Measurements from ENCODE around the gene NDRG4.

Gene NDRG4

DNA sequence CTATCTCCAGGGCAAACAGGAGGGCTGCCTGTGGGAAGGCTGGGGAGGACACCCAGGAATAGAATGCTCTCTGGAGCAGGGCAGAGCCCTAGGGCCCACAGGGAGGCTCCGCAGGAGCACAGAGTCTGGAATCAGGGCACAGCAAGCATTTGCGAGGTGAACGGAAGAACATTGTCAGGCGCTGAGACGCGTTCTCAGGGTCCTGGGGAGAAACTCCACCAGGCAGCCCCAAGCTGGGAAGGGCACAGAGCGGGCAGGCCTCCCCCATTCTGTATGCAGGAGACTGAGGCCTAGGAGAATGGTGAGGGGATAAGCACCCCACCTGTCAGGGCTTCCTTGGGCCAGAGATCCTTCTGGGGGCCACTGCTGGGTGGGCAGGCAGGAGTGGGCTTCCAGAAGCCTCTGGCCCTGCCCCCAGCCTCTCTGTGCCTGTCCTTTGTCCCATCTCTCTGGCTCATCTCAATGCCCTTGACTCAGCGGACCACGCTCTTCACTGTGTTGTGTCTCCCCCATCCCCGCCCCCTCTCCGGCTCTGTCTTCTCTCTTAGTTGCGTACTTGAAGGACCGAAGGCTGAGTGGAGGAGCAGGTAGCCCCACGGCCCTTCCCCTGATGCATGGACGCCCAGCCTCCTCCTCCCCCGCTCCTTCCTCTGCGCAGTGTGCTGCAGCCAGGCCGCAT is 10.3 kb downstream of the NDRG4 start:
- DNase-seq (ENCODE audit: low spot score), result no peak

DNA sequence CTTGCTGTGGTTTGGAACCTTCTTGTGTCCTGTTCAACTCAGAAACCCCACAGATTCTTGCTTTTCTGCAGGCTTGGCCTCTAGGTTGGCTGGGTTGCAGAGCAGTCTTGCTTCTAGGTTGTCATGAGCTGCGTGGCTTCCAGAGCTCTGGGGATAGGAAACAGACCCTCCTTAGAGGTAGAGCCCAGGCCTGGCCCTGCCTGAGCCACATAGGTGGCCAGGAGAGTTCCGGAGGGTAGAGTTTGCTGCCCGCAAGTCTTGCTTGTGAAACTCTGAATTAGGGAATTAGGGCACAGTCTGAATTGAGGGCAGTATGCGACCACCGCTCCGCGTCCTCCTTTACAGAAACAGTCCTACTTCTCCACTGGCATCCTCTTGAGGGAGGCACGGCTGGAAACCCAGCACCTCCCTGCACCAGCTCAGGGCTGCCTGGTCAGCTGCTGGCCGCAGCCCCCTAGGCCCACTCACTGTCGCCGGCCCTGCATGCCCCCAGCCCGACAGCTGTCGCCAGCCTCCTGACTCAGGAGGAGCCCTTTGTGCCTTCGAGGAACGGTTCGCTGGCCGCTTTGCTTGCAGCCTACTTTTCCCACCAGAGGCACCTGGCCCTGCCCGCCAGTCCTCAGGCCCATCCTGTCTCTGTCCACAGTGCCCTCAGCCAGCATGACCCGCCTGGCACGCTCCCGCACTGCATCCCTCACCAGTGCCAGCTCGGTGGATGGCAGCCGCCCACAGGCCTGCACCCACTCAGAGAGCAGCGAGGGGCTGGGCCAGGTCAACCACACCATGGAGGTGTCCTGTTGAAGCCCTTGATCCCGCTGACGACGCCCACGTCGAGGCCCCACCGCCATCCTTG is 11.1 kb downstream of the NDRG4 start:
- no peak for DNase-seq (ENCODE audit: low spot score)

DNA sequence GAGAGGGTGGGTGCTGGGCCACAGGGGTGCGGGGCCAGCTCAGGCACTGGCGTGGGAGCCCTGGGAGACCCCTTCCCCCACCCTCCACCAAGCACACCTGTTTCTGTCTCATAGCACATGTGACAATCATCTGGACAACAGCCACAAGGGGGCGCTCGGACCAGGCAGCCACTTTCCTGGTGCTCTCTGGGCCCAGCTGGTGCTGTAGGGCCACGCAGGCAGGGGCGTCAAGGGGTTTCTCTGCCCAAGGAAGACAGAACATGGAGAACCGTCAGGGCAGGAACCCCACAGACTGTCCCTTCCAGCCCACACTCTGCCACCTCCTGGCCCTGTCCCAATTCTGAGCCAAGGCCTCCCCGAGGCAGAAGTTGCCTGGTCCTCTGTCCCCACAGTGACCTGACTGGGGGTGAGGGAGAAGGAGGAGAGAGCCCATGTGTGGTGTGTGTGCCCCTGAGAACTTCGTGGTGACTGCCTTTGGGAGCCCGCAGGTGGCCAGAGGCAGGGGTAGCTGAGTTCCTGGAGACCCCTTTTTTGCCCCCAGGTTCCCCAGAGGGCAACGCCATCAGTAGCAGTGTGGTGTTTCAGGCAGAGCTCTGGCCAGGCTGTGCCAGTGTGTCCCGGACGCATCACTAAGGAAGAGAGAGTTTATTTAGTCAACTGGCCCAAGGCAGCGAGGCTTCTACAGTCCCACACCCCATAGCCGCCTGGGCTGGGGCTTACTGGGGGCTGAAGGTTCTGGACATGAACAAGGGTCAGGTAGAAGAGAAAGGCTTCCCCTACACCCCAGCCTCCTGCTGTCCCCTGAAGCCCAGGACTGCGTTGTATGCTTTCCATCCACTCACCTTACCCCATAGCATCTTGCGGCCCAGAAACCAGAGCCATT is 12.2 kb downstream of the NDRG4 start:
- peak; percentile 55 for DNase-seq (ENCODE audit: low spot score)

DNA sequence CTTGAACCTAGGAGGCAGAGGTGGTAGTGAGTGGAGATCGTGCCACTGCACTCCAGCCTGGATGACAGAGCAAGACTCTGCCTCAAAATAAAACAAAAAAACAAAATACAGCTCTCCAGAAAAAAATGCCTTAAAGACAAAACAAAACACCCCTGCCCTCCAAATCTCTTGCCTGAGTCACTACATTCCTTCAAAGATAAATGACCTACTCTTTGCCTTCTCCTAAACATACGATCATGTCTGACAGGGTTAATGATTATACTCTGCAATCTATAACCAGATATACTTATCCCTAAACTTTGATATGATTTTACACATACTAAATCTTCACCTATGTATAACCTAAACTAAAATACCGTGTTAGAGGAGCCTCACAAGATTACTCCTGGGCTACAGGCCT is 13.9 kb downstream of the NDRG4 start:
- DNase-seq (ENCODE audit: low spot score), result no peak

DNA sequence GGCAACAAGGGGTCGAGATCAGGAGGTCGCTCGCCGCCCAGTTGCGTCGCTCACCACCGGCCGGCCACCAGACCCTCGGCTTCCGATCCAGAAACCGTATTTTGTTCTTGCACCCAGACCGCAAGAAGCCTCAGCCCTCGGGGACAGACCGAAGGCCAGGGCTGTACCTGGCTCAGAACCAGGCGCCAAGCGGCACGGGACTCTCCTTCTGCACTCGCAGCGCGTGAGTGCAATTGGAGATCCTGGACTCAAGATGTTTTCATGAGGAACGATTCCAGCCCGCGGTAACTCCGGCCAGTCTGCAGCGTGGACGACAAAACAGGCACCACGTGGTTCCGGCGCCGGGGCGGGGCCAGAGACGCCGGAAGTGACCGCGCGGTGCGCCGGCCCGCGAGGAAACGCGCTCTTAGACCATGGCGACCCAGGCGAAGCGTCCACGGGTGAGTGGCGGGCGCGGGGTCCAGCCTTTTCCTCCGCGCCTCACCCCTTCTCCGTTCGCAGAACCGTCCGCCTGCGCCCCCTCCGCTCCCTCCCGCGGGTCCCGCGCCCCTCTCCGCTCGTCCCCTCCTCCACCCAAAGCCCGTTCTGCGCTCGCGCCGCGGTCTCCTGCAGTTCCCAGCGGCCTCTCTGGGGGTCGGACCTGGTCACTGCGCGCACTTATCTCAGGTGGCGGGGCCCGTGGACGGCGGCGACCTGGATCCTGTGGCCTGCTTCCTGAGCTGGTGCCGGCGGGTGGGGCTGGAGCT is 15.4 kb downstream of the NDRG4 start, which contains the start of gene SETD6:
TSS of gene SETD6 (plus strand) at position 393 of the 746 bp plus-strand sequence. CDS start at position 414, 21 bp downstream.
- DNase-seq (ENCODE audit: low spot score), result peak; percentile 90

- DNase-seq (ENCODE audit: low spot score), result no peak
These were observed 16.2 kb downstream of the NDRG4 start for GRCh38 chr16:58515871-58516767.

GRCh38 chr16:58516768-58517107 is 16.8 kb downstream of the NDRG4 start:
- DNase-seq (ENCODE audit: low spot score), result no peak

- no peak for DNase-seq (ENCODE audit: low spot score)
These were observed 18.4 kb downstream of the NDRG4 start for GRCh38 chr16:58518083-58518979.

GRCh38 chr16:58518980-58519368 is 19.0 kb downstream of the NDRG4 start:
- DNase-seq (ENCODE audit: low spot score), result no peak

GRCh38 chr16:58519707-58520106 is 19.8 kb downstream of the NDRG4 start:
- no peak for DNase-seq (ENCODE audit: low spot score)

- peak; percentile 14 for DNase-seq (ENCODE audit: low spot score)
These were observed 30.2 kb downstream of the NDRG4 start for GRCh38 chr16:58530179-58530578.

GRCh38 chr16:58532414-58532813 is 32.5 kb downstream of the NDRG4 start:
- no peak for DNase-seq (ENCODE audit: low spot score)

DNA sequence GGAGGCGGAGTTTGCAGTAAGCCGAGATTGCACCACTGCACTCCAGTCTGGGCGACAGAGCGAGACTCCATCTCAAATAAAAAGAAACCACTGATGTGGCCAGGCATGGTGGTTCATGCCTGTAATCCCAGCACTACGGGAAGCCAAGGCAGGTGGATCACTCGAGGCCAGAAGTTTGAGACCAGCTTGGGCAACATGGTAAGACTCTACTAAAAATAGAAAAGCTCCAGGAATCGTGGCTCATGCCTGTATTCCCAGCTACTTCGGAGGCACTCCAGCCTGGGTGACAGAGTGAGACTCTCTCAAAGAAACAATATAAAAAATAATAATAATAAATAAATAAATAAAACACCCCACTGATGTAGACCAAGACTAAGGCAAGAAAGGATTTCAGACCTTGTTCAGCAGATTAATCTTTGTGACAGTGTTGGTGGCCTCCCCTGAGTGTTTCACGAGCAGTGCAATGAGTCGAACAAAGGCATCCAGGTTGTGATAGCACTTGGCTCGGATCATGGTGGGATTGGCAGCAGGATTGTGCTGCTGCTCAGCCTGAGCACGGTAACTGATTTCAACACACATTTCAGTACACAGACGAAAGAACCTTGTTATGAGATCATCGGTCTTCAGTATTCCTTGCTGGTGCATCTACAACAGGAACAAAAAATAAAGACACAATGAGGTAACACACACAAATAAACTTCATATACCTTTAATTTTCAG is 34.0 kb downstream of the NDRG4 start:
- DNase-seq (ENCODE audit: low spot score), result no peak

GRCh38 chr16:58535100-58535499 is 35.2 kb downstream of the NDRG4 start:
- no peak for DNase-seq (ENCODE audit: low spot score)

- DNase-seq (ENCODE audit: low spot score), result no peak
These were observed 36.3 kb downstream of the NDRG4 start for GRCh38 chr16:58536278-58536677.

DNA sequence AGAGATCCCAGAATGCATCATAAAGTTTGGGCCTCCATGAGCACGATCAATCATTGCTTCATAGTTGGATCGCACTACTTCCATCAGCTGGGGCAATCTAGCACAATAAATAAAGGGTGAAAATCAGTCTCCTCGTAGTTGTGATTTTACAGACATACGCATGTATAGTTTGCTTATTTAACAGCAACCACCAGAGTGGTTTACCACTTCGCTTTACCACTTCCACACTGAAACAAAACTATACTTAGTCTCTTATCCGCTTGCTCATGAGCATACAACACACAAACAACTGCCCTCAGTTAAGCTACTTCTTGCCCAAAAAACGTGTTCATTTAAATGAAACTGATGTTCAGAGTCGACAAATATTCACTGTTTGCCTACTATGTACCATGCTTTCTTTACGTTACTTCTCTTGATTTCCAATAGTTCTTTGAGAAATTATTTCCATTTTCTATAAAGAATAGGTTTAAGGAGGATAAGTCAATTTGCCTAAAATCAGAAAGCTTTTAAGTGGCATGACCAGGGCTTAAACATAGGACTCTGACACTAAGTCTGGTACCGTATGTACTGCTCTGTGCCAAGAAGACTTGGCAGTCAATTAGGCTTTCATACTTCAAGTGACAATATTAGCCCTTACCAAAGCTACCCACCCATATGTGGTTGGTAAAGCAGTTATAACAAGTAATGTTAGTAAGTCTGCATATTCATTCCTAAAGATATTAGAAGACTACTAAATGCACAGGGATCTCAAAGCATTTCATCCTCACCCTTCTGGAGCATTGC is 37.4 kb downstream of the NDRG4 start:
- DNase-seq (ENCODE audit: low spot score), result no peak

DNA sequence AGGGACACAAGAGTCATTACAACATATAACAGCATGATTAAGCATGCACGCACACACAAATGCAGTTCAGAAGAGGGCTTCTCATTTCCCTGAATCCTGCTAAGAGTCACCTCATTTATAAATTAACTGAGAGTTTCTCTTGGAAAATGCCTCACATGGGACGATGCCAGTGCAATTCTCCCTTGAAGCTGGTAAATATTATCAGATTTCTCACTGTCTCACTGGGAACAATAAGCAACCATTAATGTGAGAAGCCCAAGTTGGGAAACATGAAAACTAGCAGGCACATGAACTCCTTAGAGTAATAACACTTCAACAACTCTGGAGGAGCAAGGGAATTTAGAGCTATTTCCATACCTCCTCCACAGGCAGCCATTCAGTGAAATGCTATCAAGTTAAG is 41.8 kb downstream of the NDRG4 start:
- DNase-seq (ENCODE audit: low spot score), result no peak

DNA sequence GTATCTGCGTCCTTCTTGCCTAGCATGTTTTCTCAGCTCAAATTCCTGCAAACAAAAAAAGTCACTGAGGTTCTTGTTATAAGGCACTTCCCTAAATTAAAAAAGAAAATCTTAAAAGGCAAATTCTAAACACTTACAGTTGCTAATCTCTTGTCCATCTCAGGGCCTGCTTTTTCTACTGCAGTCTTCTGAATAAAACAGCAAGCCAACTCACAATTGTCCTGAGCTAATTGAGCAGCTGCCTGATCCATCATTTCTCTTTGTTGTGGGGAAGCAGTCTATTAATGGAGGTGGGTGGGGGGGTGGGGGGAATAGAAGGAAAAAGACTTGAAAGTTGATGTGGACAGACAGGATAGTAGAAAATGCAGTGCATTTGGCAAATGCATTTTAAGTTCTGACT is 42.3 kb downstream of the NDRG4 start:
- DNase-seq (ENCODE audit: low spot score), result no peak

Measured in AG08395 (cell line).